ENCODE measurements around the gene ADH4.

ADH4 gene

DNA sequence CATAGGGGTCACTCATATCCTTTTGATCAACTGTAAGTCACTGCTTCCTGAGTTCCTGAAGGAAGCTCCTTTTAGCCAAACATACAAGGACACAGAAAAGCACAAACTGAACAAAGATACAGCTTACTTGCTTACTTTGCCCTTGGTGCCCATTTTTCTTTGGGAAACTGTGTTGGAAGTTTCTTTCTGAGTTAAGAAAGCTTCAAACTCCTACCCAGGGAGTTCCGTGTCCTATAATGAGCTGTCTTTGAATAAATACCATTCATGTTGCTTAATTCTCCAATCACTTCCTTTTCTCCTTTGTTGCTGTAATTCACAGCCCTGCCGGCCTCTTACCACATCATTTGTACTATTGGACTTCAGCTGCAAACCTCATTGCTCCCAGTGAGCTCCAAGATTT lies at the start of gene ADH4:
Gene ADH4 (minus strand): TSS at position 228 of the 400 bp plus-strand sequence. CDS start 75 bp downstream, at position 153.
- TF ChIP-seq GATA3 (IDR thresholded peaks at IDR 0.05; ENCODE audit: low read depth, low read length) (no peak), GATA2 (IDR thresholded peaks at IDR 0.05; ENCODE audit: low read depth, low read length) (no peak)

DNA sequence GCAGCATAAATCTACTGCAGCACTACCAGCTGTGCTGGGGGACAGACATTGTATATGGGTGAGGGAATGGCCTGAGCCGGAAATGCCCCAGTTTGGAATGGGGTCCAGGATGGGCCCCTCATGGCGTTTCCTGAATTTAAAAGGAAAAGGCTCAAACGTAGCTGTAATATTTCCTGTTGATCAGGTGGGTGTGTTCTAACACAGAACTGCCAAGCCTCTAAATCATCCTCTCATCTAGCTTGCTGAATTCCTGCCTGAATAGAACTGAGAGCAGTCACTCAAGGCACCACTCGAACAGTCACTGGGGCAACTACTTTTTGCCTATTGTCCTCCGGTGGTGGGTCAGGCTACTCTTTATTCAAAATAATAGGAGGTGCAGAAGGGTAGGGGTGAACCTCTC lies 46.2 kb upstream of the ADH4 start:
- TF ChIP-seq GATA3 (IDR thresholded peaks at IDR 0.05; ENCODE audit: low read depth, low read length) = no peak
- TF ChIP-seq GATA2 (IDR thresholded peaks at IDR 0.05; ENCODE audit: low read depth, low read length) = no peak

DNA sequence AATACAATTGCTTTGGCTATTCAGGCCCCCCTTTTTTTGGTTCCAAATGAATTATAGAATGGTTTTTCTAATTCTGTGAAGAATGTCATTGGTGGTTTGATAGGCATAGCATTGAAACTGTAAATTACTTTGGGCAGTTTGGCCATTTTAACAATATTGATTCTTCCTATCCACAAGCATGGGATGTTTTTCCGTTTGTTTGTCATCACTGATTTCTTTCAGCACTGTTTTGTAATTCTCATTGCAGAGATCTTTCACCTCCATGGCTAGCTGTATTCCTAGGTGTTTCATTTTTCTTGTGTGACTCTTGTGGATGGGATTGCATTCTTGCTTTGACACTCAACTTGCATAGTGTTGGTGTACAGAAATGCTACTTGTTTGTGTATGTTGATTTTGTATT lies 41.9 kb upstream of the ADH4 start:
- TF ChIP-seq GATA3 (IDR thresholded peaks at IDR 0.05; ENCODE audit: low read depth, low read length) = no peak
- TF ChIP-seq GATA2 (IDR thresholded peaks at IDR 0.05; ENCODE audit: low read depth, low read length) = no peak

DNA sequence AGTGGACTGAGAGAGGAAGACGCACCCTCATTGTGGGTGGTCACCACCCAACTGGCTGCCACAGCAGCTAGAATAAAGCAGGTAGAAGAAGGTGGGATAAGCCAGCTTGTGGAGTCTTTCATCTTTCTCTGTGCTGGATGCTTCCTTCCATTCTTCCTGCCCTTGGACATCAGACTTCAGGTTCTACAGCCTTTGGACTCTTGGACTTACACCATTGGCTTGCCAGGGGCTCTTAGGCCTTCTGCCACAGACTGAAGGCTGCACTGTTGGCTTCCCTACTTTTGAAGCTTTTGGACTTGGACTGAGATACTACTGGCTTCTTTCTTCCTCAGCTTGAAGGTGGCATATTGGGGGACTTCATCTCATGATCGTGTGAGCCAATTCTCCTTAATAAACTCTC lies 41.5 kb upstream of the ADH4 start:
- no peak for TF ChIP-seq GATA2 (IDR thresholded peaks at IDR 0.05; ENCODE audit: low read depth, low read length)
- TF ChIP-seq GATA3 (IDR thresholded peaks at IDR 0.05; ENCODE audit: low read depth, low read length) = no peak

DNA sequence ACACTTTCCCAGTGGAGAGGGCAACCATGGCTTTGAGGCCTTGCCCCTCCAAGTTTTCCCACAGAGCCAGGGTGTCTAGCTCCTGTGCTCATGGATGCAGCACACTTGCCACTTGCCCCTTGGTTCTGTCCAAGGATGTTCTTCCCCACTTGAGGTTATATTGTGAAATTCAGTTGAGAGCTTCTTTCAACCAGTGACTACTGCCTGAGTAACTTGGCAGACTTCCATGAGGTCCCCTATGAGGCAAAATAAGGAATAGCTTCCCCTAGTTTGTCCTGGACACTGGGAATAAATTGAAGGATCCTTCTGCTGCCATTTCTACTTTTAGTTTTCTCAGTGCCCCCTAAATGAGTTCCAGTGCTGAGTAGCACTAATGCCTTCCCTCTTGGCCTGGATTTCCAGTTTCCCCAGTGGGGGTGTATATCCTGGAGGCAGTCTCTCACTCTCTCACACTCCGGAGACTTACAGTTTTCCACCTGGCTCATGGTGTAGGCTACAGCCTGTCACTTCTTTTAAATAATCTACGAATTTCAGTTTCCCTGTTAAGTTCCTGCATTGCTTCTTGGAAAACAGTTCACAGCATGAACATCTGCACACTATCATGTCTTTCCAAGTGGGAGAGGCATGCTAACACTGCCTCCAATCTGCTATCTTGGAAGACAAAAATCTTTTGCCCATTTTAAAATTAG lies 36.4 kb upstream of the ADH4 start:
- TF ChIP-seq GATA2 (IDR thresholded peaks at IDR 0.05; ENCODE audit: low read depth, low read length) = no peak
- TF ChIP-seq GATA3 (IDR thresholded peaks at IDR 0.05; ENCODE audit: low read depth, low read length) = no peak

DNA sequence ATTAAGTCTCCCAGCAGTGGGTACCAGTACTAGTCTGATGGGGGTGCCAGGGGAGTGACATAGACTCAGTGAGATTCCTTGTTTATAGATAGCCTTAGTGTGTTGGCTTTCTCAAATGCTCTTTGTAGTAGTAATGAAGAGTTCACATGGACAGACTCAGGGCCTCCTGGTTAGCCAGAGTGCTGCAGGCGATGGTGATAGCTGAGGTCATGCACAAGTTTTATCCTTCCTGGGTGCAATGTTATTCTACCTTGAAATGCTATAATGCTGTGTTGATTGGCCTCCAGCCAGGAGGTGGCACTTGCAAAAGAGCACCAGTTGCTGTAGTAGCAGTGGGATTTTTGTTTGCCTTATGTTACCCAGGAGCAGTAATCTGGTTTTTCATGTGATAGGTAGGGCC lies 35.5 kb upstream of the ADH4 start:
- no peak for TF ChIP-seq GATA3 (IDR thresholded peaks at IDR 0.05; ENCODE audit: low read depth, low read length)
- no peak for TF ChIP-seq GATA2 (IDR thresholded peaks at IDR 0.05; ENCODE audit: low read depth, low read length)

DNA sequence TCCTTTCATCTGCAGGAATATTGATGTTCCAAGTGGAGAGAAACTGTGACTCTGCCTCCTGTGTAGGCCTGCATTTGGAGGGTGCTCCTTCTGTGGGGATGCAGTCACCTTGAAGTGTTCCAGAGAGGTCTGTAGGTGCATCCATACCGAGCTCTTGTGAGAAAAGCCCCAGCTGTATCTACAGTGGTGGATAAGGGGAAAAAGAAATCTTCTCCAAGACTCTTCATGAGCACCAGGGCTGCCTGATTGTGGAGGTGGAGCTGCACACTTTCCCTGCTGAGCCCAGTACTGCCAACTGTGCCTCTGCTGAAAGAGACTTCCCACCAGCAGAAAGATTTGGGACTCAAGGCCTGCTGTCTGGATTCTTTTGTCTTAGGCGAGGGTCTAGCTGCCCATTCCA lies 35.1 kb upstream of the ADH4 start:
- TF ChIP-seq GATA3 (IDR thresholded peaks at IDR 0.05; ENCODE audit: low read depth, low read length) (no peak), GATA2 (IDR thresholded peaks at IDR 0.05; ENCODE audit: low read depth, low read length) (no peak)

DNA sequence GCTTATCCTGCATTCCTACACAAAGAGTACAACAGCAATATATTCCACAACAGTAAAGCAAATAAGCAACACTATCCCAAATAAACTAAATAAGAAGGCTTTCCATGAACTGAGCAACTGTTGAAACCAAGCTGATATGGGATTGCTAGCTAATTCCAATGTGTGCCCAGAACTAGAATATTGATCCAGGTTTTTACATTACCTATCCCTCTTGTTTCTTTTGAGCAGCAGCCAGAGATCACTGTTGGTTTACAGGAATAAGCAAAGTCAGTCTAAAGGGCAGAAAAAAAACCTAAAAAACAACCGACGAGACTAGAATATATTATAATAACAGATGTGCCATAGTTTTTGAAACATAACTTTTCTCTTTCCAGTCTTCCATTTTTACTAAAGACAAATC lies 22.4 kb upstream of the ADH4 start:
- TF ChIP-seq GATA2 (IDR thresholded peaks at IDR 0.05; ENCODE audit: low read depth, low read length) (no peak), GATA3 (IDR thresholded peaks at IDR 0.05; ENCODE audit: low read depth, low read length) (no peak)

DNA sequence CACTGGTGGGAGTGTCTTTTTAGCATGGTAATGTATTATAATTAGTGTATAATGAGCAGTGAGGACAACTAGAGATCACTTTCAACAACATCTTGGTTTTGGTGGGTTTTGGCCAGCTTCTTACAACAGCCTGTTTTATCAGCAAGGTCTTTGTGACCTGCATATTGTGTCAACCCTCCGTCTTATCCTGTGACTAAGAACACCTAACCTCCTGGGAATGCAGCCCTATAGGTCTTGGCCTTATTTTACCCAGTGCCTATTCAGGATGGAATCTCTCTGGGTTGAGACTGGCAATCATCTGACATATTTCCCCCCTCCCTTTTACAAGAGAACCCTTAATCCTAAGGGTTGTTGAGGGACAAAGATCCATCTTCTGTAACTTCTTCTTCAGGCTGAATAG lies 21.9 kb upstream of the ADH4 start:
- TF ChIP-seq GATA2 (IDR thresholded peaks at IDR 0.05; ENCODE audit: low read depth, low read length) (no peak), GATA3 (IDR thresholded peaks at IDR 0.05; ENCODE audit: low read depth, low read length) (no peak)

DNA sequence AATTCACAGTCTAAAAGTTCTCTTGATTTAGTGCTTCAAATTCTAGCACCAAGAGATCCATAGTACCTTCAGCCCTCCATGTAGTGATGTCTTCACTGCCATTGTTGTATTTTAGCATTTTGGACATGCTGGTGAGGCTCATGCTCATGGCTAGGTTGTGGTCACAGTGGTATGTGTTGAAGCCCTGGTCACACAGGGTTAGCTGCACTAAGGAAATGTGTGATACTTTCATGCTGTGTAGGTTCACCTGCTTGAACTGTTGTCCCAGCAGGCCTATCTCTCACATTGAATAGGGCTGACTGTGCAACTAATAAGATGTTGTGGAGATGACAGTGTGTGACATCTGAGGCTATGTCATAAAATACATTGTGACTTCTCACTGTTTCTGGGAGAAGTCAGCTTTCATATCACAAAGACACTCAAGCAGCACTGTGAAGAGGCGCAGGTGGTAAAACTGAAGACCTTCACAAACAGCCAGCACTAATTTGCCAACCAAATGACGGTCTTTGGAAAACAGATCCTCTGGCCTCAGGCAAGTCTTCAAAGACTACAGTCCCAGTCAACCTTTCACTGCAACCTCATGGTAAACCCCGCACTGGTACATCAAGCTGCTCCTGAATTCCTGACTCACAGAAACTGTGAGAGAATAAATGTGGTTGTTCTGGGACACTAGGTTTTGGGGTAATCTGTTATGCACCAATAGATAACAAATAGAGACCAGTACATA lies 17.4 kb upstream of the ADH4 start:
- TF ChIP-seq GATA2 (IDR thresholded peaks at IDR 0.05; ENCODE audit: low read depth, low read length) = no peak
- no peak for TF ChIP-seq GATA3 (IDR thresholded peaks at IDR 0.05; ENCODE audit: low read depth, low read length)

DNA sequence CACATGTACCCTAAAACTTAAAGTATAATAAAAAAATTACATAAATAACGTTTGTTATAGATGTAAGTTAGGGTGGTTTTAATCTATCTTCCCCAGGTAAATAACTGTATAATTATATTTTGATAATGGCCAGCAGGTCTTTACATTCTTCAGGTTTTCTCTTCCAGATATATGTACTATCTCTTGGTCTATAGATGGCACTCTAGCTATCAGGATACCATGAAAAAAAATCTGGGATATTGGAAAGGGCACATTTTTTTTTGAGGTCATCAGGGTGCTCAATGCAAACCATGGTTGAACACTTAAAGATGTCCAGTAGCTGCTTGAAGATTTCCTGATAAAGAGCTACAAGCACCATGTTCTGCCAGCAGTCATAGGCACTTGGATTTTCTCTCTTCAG lies 15.6 kb upstream of the ADH4 start:
- TF ChIP-seq GATA3 (IDR thresholded peaks at IDR 0.05; ENCODE audit: low read depth, low read length) (no peak), GATA2 (IDR thresholded peaks at IDR 0.05; ENCODE audit: low read depth, low read length) (no peak)

DNA sequence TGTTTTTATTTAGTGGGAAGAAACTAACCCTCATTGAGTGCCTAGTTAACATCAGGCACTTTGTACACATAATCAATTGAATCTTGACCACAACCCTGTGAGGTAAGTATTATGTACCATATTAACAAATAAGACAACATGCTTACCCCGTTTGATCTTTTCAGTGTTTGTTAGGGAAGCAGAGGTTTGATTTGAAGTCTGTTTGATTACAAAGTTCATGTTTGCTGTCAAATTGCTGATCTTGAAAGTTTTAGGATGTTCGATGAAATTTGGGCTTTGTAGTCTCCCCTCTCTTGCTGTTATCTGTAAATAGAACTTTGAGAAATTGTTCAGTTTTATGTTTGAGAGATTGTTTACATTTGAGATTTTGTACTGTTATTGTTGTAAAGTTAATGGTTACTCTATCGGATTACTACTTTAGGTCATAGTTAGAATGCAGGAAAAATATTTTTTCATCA lies 13.4 kb upstream of the ADH4 start:
- TF ChIP-seq GATA2 (IDR thresholded peaks at IDR 0.05; ENCODE audit: low read depth, low read length) (no peak), GATA3 (IDR thresholded peaks at IDR 0.05; ENCODE audit: low read depth, low read length) (no peak)

DNA sequence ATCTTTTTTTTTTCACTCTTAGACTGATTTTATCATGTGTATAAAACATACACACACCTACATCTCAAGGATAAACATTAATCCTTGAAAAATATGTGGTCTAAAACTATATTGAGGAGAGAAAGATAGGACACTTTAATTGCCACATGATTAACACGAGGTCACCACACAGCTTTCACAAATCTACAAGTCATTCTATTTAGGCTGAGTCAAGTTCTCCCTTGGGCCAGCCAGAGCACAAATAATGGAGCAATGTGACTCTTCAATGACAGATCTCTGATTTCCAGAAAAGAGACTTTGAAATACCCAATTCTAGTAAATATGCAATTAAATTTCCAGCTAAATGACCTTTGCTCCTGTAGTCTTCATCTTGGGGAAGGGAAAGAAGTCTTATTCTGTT lies 12.9 kb upstream of the ADH4 start:
- TF ChIP-seq GATA2 (IDR thresholded peaks at IDR 0.05; ENCODE audit: low read depth, low read length) = no peak
- no peak for TF ChIP-seq GATA3 (IDR thresholded peaks at IDR 0.05; ENCODE audit: low read depth, low read length)

DNA sequence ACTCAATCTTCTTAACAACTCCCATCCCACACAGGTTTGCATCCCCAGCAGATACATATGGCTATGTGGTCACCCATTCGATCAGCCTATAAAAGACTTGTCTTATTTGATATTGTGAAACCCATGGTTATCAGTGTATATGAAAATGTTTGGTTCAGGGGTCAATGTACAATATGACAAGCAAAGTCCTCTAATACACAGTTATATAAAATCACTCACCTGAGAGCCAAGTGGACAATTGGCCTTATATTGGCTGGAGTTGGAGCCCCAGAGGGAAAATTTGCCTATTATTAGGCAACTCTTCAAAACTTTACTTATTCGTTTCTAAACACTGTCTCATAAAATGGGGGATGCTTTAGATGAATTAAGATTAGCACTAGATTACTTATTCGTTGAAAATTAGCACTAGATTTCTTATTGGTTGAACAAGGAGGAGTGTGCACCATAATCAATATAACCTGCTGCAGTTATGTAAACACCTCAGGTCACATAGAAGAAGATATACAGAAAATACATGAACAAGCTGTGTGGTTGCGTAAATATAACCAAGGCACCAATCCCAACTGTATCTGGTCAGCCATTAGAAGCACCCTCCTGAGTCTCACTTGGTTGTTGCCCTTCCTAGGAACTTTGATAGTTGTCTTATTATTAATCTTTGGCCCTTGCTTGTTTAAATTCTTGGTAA lies 10.7 kb upstream of the ADH4 start:
- TF ChIP-seq GATA3 (IDR thresholded peaks at IDR 0.05; ENCODE audit: low read depth, low read length) = no peak

DNA sequence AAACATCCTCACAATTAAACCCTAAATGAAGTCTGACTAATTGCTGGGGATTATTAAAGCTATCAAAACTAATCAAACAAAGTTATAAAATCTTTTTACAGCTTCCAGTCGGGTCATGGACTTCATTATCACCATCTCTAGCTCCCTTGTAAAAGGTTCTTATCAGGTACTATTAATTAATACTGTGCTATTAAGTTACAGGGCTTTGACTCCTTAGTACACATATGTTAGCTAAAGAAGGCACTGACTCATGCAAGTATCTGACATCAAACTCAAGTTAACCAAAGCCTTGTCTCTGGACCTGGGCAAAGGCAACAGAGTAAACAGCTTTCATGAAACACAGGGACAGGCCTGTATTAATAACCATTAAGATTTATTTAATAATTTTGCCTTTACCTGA lies 7.9 kb upstream of the ADH4 start:
- TF ChIP-seq GATA2 (IDR thresholded peaks at IDR 0.05; ENCODE audit: low read depth, low read length) (no peak), GATA3 (IDR thresholded peaks at IDR 0.05; ENCODE audit: low read depth, low read length) (no peak)
